IPS-11a (cell line): Measurements from ENCODE around the gene HES2.
A peak's percentile ranks its signal among the peaks of the same experiment; 100 is the strongest.
"Not testable (repeated sequence)": the region's sequence is repeated elsewhere in the genome, so short reads cannot be mapped to it uniquely, and the experiment has no call there.

Experiments used
- H3K4me3 ChIP-seq: one replicate; pipeline ENCODE4 v1.5.1; 2013; ENCODE audit warnings: low read depth, low read length, control low read depth

Gene HES2

GRCh38 chr1:6454856-6455751 lies 35.4 kb upstream of the HES2 start:
- no peak overlapping the region for H3K4me3 ChIP-seq

GRCh38 chr1:6453895-6454855 lies 34.5 kb upstream of the HES2 start:
- not testable (repeated sequence) for H3K4me3 ChIP-seq

GRCh38 chr1:6450943-6451373 lies 31.2 kb upstream of the HES2 start:
- no peak overlapping the region for H3K4me3 ChIP-seq

GRCh38 chr1:6450486-6450885 lies 30.8 kb upstream of the HES2 start:
- not testable (repeated sequence) for H3K4me3 ChIP-seq

GRCh38 chr1:6450005-6450450 lies 30.3 kb upstream of the HES2 start:
- H3K4me3 ChIP-seq, result no peak overlapping the region

GRCh38 chr1:6448749-6449631 lies 29.3 kb upstream of the HES2 start:
- peak overlapping the region; percentile 18 for H3K4me3 ChIP-seq

GRCh38 chr1:6447818-6448748 lies 28.4 kb upstream of the HES2 start:
- peak overlapping the region; percentile 33 for H3K4me3 ChIP-seq

GRCh38 chr1:6447016-6447817 lies 27.5 kb upstream of the HES2 start:
- peak overlapping the region; percentile 33 for H3K4me3 ChIP-seq

- peak overlapping the region; percentile 33 for H3K4me3 ChIP-seq
These were observed 26.9 kb upstream of the HES2 start for GRCh38 chr1:6446665-6447015.

- not testable (repeated sequence) for H3K4me3 ChIP-seq
These were observed 26.2 kb upstream of the HES2 start for GRCh38 chr1:6445929-6446328.

- H3K4me3 ChIP-seq, result no peak overlapping the region
These were observed 25.5 kb upstream of the HES2 start for GRCh38 chr1:6445062-6445763.

- H3K4me3 ChIP-seq, result no peak overlapping the region
These were observed 24.7 kb upstream of the HES2 start for GRCh38 chr1:6444377-6444776.

GRCh38 chr1:6443339-6444115 lies 23.8 kb upstream of the HES2 start:
- H3K4me3 ChIP-seq, result no peak overlapping the region

- H3K4me3 ChIP-seq, result no peak overlapping the region
These were observed 21.9 kb upstream of the HES2 start for GRCh38 chr1:6441586-6441985.

- peak overlapping the region; percentile 37 for H3K4me3 ChIP-seq
These were observed 20.7 kb upstream of the HES2 start for GRCh38 chr1:6440198-6441126.

GRCh38 chr1:6438047-6438525 lies 18.4 kb upstream of the HES2 start:
- H3K4me3 ChIP-seq, result no peak overlapping the region
